Fibroblast of lung (primary cell): ENCODE data around the gene TMEM138. TPM values are rescaled to one million over a fixed set of nuclear protein-coding genes. Genes with fewer than 3 reads are reported as not detected.
A peak's percentile ranks its signal among the peaks of the same experiment; 100 is the strongest.

Source experiments
- DNase-seq, 2 donors: peaks; one replicate each; pipeline versions ENCODE4 v3.0.0 to v3.0.0-alpha.2; 2010; ENCODE audit warnings: low read depth in 2 of 2
- H2AFZ ChIP-seq: 2 replicates; pipeline ENCODE4 v1.5.1; 2012; ENCODE audit warnings: low read length, control low read depth, inconsistent platforms
- H3K27ac ChIP-seq: 2 replicates; pipeline ENCODE4 v1.5.1; 2011; ENCODE audit warnings: low read length, control low read depth; ENCODE audit not compliant: insufficient read depth
- H3K27me3 ChIP-seq: 2 replicates; pipeline ENCODE4 v1.5.1; 2011; ENCODE audit warnings: mild to moderate bottlenecking, low read length; ENCODE audit not compliant: control insufficient read depth, insufficient read depth
- H3K36me3 ChIP-seq: 2 replicates; pipeline ENCODE4 v1.5.1; 2011; ENCODE audit warnings: low read length; ENCODE audit not compliant: control insufficient read depth, insufficient read depth
- H3K4me1 ChIP-seq: 2 replicates; pipeline ENCODE4 v1.5.1; 2011; ENCODE audit warnings: low read length; ENCODE audit not compliant: control insufficient read depth, insufficient read depth; ENCODE audit errors: extremely low read depth
- H3K4me2 ChIP-seq: 2 replicates; pipeline ENCODE4 v1.5.1; 2011; ENCODE audit warnings: low read length, control low read depth; ENCODE audit not compliant: insufficient read depth; ENCODE audit errors: extremely low read depth
- H3K4me3 ChIP-seq, 4 experiments: fragments of 200-600 bp in 1 of 4; sonication (generic) in 1 of 4; replicated peaks in 1 of 4; 2 replicates each; pipeline ENCODE4 v1.5.1; 2011 to 2016; ENCODE audit warnings: low read length in 4 of 4, low read depth in 3 of 4, mild to moderate bottlenecking in 3 of 4, control low read depth in 2 of 4, inconsistent platforms in 1 of 4, mixed read lengths in 1 of 4; ENCODE audit not compliant: insufficient read depth in 1 of 4; ENCODE audit errors: control extremely low read depth in 1 of 4
- H3K79me2 ChIP-seq: 2 replicates; pipeline ENCODE4 v1.5.1; 2012; ENCODE audit warnings: mild to moderate bottlenecking, low read length, inconsistent platforms; ENCODE audit not compliant: control insufficient read depth, insufficient read depth
- H3K9ac ChIP-seq: 2 replicates; pipeline ENCODE4 v1.5.1; 2011; ENCODE audit warnings: mild to moderate bottlenecking, low read length, control low read depth; ENCODE audit not compliant: insufficient read depth
- H3K9me3 ChIP-seq: 2 replicates; pipeline ENCODE4 v1.5.1; 2012; ENCODE audit warnings: low read depth, low read length; ENCODE audit not compliant: control insufficient read depth, insufficient read depth
- H4K20me1 ChIP-seq: 2 replicates; pipeline ENCODE4 v1.5.1; 2011; ENCODE audit warnings: low read length; ENCODE audit not compliant: control insufficient read depth, insufficient read depth; ENCODE audit errors: extremely low read depth
- EZH2 ChIP-seq: IDR thresholded peaks from 2 replicates; pipeline ENCODE4 v1.5.1; 2012; ENCODE audit warnings: low read length, control low read depth, mild to moderate bottlenecking; ENCODE audit errors: missing control alignments
- polyA plus RNA-seq, 2 donors: library from polyadenylated mRNA; depleted of rRNA in 1 of 2; stranded (reverse) in 1 of 2; unstranded in 1 of 2; fragments of >200 nt; gene quantifications; 2 replicates each; pipeline ENCODE4 v1.2.1, GENCODE V29; 2011 to 2012; ENCODE audit warnings: missing spikeins in 1 of 2
- total RNA-seq: library from RNA; depleted of rRNA; stranded (reverse); fragments of >200 nt; gene quantifications from 2 replicates; pipeline ENCODE4 v1.2.1, GENCODE V29; 2014
- TF ChIP-seq, protein P1 (sequence below), 2 donors: IDR thresholded peaks in 1 of 2; conservative IDR thresholded peaks in 1 of 2; 1 replicate in 1 of 2; 2 replicates in 1 of 2; pipeline ENCODE4 v1.5.1; 2011 to 2012; ENCODE audit warnings: low read length in 2 of 2, control low read depth in 1 of 2, inconsistent platforms in 1 of 2, low read depth in 1 of 2, mild to moderate bottlenecking in 1 of 2

TMEM138 gene
- total and polyA plus RNA-seq, 2 donors (not counting 1 experiment from before 2014, with no cell fraction given): 30.2 to 95.9 TPM

DNA sequence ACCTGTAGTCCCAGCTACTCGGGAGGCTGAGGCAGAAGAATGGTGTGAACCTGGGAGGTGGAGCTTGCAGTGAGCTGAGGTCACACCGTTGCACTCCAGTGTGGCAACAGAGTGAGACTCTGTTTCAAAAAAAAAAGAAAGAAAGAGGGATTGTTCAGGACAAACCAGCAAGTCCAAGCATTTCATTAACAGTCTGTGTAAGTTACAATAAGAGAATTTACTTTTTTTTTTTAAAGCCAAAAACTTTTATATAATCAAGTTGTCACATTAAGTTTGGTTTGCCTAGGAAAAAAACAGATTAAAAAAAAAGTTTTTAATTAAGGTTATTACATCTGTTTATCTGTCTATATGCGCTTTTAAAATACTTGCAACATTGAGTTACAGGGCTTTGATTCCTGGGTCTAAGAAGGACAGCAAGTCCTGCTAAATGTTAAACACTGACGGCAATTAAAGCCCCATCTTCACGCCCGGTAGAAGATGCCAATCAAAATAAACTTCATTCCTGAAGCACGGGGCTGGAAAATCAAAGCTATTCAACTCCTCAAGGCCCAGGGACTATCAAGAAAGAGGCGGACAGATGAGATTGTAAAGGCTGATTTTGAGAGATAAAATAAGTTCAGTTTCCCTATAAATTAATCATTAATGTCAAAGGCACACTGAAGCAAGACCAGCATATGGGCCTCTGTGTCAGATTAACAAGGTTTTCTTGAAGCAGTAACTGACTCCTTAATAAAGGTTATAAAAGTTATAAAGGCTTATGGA lies 10.7 kb downstream of the TMEM138 start:
- Histone ChIP-seq H3K9ac (no peak overlapping the region), H3K4me2 (no peak overlapping the region), H3K79me2 (no peaks in the 10 kb centered on the region), H3K9me3 (no peaks in the 10 kb centered on the region), H3K27me3 (no peaks in the 10 kb centered on the region), H2AFZ (no peak overlapping the region), H3K27ac (no peak overlapping the region), H3K4me1 (peaks cover 18% of the 10 kb centered on the region), H3K4me3 (no peak overlapping the region), H3K36me3 (peaks cover 9% of the 10 kb centered on the region), H4K20me1 (no peaks in the 10 kb centered on the region)
- DNase-seq: no peak
- TF ChIP-seq EZH2: no peak
- TF ChIP-seq, protein P1, sequence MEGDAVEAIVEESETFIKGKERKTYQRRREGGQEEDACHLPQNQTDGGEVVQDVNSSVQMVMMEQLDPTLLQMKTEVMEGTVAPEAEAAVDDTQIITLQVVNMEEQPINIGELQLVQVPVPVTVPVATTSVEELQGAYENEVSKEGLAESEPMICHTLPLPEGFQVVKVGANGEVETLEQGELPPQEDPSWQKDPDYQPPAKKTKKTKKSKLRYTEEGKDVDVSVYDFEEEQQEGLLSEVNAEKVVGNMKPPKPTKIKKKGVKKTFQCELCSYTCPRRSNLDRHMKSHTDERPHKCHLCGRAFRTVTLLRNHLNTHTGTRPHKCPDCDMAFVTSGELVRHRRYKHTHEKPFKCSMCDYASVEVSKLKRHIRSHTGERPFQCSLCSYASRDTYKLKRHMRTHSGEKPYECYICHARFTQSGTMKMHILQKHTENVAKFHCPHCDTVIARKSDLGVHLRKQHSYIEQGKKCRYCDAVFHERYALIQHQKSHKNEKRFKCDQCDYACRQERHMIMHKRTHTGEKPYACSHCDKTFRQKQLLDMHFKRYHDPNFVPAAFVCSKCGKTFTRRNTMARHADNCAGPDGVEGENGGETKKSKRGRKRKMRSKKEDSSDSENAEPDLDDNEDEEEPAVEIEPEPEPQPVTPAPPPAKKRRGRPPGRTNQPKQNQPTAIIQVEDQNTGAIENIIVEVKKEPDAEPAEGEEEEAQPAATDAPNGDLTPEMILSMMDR (conservative IDR thresholded peaks at IDR 0.05 in 1 of 2, IDR thresholded peaks at IDR 0.05 in 1 of 2; ENCODE audit: low read depth in 1 of 2, low read length in 2 of 2): no peak

- no peak overlapping the region for H3K27ac ChIP-seq
- H3K9ac ChIP-seq: no peak overlapping the region
- H3K4me1 ChIP-seq: peaks cover 11% of the 10 kb centered on the region
- H3K4me3 ChIP-seq: no peak overlapping the region
- H3K27me3 ChIP-seq: no peaks in the 10 kb centered on the region
- TF ChIP-seq, protein P1 (conservative IDR thresholded peaks at IDR 0.05 in 1 of 2, IDR thresholded peaks at IDR 0.05 in 1 of 2; ENCODE audit: low read depth in 1 of 2, low read length in 2 of 2): no peak
- TF ChIP-seq EZH2: no peak
- no peaks in the 10 kb centered on the region for H3K79me2 ChIP-seq
- no peak overlapping the region for H2AFZ ChIP-seq
- no peaks in the 10 kb centered on the region for H4K20me1 ChIP-seq
- no peaks in the 10 kb centered on the region for H3K9me3 ChIP-seq
- DNase-seq: peak in 1 of 2 donors; percentile 73
- peaks cover 4% of the 10 kb centered on the region for H3K36me3 ChIP-seq
- no peak overlapping the region for H3K4me2 ChIP-seq
Measured at GRCh38 chr11:61375761-61376108, 13.6 kb downstream of the TMEM138 start.

- peak overlapping the region; percentile 69 for H3K27ac ChIP-seq
- DNase-seq: peak; percentile 18 to 87
- TF ChIP-seq, protein P1 (conservative IDR thresholded peaks at IDR 0.05 in 1 of 2, IDR thresholded peaks at IDR 0.05 in 1 of 2; ENCODE audit: low read depth in 1 of 2, low read length in 2 of 2): no peak
- TF ChIP-seq EZH2: no peak
- H3K4me2 ChIP-seq: no peak overlapping the region
- H2AFZ ChIP-seq: no peak overlapping the region
- H3K4me3 ChIP-seq: no peak overlapping the region
- H3K27me3 ChIP-seq: no peaks in the 10 kb centered on the region
- peaks cover 11% of the 10 kb centered on the region for H3K4me1 ChIP-seq
- H4K20me1 ChIP-seq: no peaks in the 10 kb centered on the region
- no peaks in the 10 kb centered on the region for H3K9me3 ChIP-seq
- peaks cover 2% of the 10 kb centered on the region for H3K36me3 ChIP-seq
- no peaks in the 10 kb centered on the region for H3K79me2 ChIP-seq
- no peak overlapping the region for H3K9ac ChIP-seq
Measured at GRCh38 chr11:61377461-61378160, 15.4 kb downstream of the TMEM138 start.
